ENCODE data around the gene NEMP2.

NEMP2 gene

DNA sequence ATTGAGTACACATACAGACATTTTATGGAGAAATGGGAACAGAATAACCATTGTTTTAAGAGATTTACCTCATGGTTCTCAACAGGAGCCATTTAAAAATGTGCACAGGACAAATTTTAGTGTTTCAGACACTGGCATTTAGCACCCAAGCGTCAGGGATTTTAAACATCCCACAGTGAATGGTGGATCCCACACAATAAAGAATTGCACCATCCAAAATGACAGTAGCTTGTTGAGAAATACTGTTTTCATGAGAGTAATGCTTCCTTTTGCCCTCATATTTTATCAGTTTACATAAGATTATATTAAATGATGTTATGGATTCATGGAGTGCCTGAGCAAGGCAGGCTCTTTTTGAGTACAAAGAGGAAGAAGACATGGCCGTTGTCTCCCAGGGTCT, 72.3 kb downstream of the NEMP2 start:
- no peak overlapping the region for H3K27ac ChIP-seq
- no peak for DNase-seq (ENCODE audit: low read depth, low spot score)

DNA sequence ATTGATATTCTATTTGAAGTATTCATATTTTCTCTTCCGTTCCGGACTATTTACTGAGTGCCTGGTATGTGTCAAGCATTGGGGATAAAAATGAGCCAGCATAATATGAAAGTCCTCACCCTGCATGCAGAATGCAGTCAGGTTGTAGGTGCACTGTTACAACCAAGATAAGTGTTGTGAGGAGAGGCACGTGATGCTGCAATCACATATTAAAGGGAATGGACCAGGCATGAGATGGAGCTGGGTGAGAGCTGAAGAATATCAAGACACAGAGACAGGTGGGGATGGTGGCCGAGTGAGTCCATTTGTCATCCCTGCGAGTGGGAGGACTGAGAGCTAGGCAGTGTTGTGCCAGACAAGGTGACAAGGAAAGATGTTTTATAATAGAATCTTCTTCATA, 74.0 kb downstream of the NEMP2 start:
- no peak for DNase-seq (ENCODE audit: low read depth, low spot score)
- no peak overlapping the region for H3K27ac ChIP-seq

DNA sequence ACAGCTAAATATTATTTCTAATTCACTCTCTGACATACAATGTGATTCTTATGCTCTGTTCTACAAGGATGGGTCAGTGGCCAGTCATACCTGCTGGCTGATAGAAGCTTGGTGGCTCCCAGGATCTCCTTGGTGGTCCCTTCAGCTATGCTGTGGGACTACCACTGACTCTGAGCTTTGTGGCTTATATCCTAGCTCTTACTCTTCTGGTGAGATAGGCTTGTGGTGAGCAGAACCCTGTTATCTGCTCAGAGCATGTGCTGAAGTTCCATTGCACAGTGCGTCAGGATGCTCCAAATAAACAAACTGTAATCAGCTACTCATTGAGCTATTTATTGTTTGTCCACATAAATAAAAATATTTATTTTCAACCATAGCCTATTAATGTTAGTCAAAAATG, 74.6 kb downstream of the NEMP2 start:
- DNase-seq (ENCODE audit: low read depth, low spot score) = no peak
- no peak overlapping the region for H3K27ac ChIP-seq

DNA sequence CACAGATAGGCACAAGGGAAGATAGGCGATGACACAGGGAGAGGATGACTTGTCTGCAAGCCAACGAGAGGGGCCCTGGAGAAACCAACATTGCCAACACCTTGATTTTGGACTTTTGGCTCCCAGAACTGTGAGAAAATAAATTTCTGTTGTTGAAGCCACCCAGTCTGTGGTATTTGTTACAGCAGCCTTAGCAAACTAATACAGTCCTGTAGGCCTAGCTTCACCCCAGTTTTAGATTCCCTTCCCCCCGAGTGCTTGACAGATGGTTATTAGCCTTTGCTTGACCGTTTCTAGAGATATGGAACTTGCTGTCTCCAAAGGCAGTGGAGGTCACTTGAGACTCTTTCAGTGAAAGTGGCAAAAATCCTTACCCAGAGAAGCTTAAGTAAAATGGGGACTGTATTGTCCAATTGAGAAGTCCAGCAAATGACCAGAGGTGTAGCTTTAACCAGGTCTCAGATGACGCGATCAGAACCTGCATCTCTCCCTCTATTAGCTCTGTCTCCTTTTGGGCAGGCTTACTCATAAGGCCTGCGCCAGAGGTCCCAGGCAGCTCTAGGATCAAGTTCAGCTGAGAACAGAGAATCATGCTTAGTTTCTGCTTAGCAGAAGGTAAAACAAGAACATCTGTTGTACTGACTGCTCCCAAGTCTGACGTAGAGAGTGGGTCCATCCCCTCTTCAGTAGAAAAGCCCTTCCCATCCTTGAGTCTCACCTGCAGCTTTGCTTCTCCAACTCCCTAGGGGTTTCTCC, 76.0 kb downstream of the NEMP2 start:
- DNase-seq (ENCODE audit: low read depth, low spot score) = no peak
- H3K27ac ChIP-seq = no peak overlapping the region

DNA sequence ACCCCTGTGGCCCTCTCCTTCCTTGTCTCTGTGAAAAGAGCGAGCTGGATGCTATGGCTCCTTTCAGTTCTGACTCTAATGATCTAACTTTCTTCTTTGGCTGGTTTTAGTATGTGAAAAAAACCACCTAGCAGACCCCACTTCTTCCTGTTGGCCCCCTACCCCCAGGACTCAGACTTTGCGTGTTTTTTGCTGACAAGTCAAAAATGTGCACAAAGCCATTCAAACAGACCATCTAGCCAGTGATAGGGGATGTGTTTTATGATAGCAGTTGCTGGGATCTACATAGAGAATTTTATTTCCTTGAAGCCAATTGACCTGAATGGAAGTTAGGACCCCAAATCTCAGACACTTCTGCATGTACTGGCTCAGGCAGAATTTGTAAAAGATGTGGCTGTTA, 77.3 kb downstream of the NEMP2 start:
- H3K27ac ChIP-seq = no peak overlapping the region
- no peak for DNase-seq (ENCODE audit: low read depth, low spot score)

DNA sequence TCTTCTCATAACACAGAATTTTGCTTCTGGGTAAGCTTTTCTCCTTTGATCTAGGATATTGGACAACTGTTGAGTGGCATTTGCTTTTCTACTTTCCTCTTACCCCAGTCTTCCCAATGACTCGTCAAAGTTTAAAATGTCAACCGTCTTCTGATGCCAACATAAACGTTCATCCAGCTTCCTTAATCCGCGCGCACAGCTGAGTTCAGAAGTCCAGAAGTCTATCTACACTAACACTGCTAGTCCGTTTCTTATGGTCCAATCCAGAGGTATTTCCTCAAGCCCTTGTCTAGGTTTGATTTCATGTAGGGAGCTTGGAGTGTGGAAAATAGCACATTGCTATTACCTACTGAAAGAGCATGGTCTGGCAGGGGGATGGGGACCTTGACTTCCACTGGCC, 77.7 kb downstream of the NEMP2 start:
- no peak overlapping the region for H3K27ac ChIP-seq
- no peak for DNase-seq (ENCODE audit: low read depth, low spot score)

DNA sequence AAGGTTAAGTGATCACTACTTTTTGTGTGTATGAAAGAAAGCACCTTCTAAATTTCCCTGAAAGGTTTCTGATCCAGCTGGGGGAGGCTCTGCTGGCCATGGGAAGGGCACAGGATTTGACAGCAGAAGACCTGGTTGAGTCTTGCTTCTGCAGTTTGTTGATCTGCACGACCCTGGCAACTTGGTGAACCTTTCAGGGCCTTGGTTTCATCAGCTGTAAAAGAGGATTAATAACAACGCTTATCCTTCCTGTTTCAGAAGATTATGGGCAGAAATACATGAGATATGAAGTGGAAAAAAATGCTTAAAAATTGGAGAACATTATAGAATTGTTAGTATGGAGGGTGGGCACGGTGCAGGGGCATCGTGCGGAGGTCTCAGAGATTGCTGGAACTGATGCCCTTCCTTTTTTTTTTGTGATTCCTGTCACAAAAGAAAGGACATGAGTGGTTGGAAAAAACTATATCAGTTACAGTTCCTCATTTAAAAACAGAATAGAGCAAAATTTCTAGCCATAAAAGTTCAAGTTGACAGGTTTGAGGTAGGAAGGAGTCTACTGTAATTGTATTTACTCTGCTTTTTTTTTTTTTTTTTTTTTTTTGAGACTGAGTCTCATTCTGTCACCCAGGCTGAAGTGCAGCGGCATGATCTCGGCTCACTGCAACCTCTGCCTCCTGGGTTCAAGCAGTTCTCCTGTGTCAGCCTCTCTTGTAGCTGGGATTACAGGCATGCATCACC, 79.0 kb downstream of the NEMP2 start:
- no peak overlapping the region for H3K27ac ChIP-seq
- DNase-seq (ENCODE audit: low read depth, low spot score) = no peak

DNA sequence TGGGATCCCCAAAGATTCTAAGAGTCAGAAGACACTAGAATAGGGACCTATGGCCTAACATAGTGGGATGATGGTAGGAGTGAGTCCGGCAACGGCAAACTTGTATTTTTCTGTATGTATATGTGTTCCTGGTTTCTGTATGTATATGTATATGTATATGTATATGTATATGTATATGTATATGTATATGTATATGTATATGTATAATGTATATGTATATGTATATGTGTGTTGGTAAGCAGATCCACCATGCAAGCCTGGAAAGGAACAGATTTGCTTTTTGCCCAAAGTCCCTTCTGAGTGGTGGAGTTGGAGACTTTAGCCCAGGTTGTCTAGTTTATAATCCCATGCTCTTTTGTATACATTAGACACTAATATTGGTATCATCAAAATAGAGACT, 79.7 kb downstream of the NEMP2 start:
- no peak for DNase-seq (ENCODE audit: low read depth, low spot score)
- no peak overlapping the region for H3K27ac ChIP-seq

All from epithelial cell of prostate (primary cell).